ENCODE data around the gene ICAM5. TPM values are rescaled to one million over a fixed set of nuclear protein-coding genes. Genes with fewer than 3 reads are reported as not detected.

Gene ICAM5
- total RNA-seq, 1 experiment from 2014 or later: 0.20 TPM

GRCh38 chr19:10289167-10289835 lies 451 bp upstream of the ICAM5 start:
- DNase-seq (ENCODE audit: low read depth): no peak
- in situ Hi-C loops (cut with HindIII; ENCODE audit: low pct_unique_long_range_greater_than_20kb, low sequenced_read_pairs): no loop called here

- in situ Hi-C loops (cut with HindIII; ENCODE audit: low pct_unique_long_range_greater_than_20kb, low sequenced_read_pairs): no loop called here
- no peak for DNase-seq (ENCODE audit: low read depth)
Observed at GRCh38 chr19:10290357-10290875, 664 bp downstream of the ICAM5 start.

- in situ Hi-C loops (cut with HindIII; ENCODE audit: low pct_unique_long_range_greater_than_20kb, low sequenced_read_pairs): no loop called here
- DNase-seq (ENCODE audit: low read depth): peak; percentile 39
Observed at GRCh38 chr19:10290876-10291553, 1.3 kb downstream of the ICAM5 start.

- peak; percentile 36 for DNase-seq (ENCODE audit: low read depth)
- in situ Hi-C loops (cut with HindIII; ENCODE audit: low pct_unique_long_range_greater_than_20kb, low sequenced_read_pairs): no loop called here
Observed at GRCh38 chr19:10291554-10292205, 1.9 kb downstream of the ICAM5 start.

- DNase-seq (ENCODE audit: low read depth): peak; percentile 65
- in situ Hi-C loops (cut with HindIII; ENCODE audit: low pct_unique_long_range_greater_than_20kb, low sequenced_read_pairs): no loop called here
Observed at GRCh38 chr19:10292206-10292788, 2.5 kb downstream of the ICAM5 start.

- no peak for DNase-seq (ENCODE audit: low read depth)
- in situ Hi-C loops (cut with HindIII; ENCODE audit: low pct_unique_long_range_greater_than_20kb, low sequenced_read_pairs): no loop called here
Observed at GRCh38 chr19:10292789-10293636, 3.3 kb downstream of the ICAM5 start.

GRCh38 chr19:10293637-10294367 lies 4.0 kb downstream of the ICAM5 start:
- in situ Hi-C loops (cut with HindIII; ENCODE audit: low pct_unique_long_range_greater_than_20kb, low sequenced_read_pairs): no loop called here
- no peak for DNase-seq (ENCODE audit: low read depth)

- no peak for DNase-seq (ENCODE audit: low read depth)
- in situ Hi-C loops (cut with HindIII; ENCODE audit: low pct_unique_long_range_greater_than_20kb, low sequenced_read_pairs): no loop called here
Observed at GRCh38 chr19:10294368-10294697, 4.6 kb downstream of the ICAM5 start.

GRCh38 chr19:10295305-10295846 lies 5.6 kb downstream of the ICAM5 start:
- in situ Hi-C loops (cut with HindIII; ENCODE audit: low pct_unique_long_range_greater_than_20kb, low sequenced_read_pairs): no loop called here
- DNase-seq (ENCODE audit: low read depth): peak; percentile 39

- no peak for DNase-seq (ENCODE audit: low read depth)
- in situ Hi-C loops (cut with HindIII; ENCODE audit: low pct_unique_long_range_greater_than_20kb, low sequenced_read_pairs): no loop called here
Observed at GRCh38 chr19:10295847-10296591, 6.3 kb downstream of the ICAM5 start.

GRCh38 chr19:10299545-10300458 lies 10.1 kb downstream of the ICAM5 start:
- in situ Hi-C loops (cut with HindIII; ENCODE audit: low pct_unique_long_range_greater_than_20kb, low sequenced_read_pairs): no loop called here
- no peak for DNase-seq (ENCODE audit: low read depth)

- in situ Hi-C loops (cut with HindIII; ENCODE audit: low pct_unique_long_range_greater_than_20kb, low sequenced_read_pairs): no loop called here
- DNase-seq (ENCODE audit: low read depth): no peak
Observed at GRCh38 chr19:10305139-10305806, 15.5 kb downstream of the ICAM5 start.

GRCh38 chr19:10306327-10306726 lies 16.6 kb downstream of the ICAM5 start:
- no peak for DNase-seq (ENCODE audit: low read depth)
- in situ Hi-C loops (cut with HindIII; ENCODE audit: low pct_unique_long_range_greater_than_20kb, low sequenced_read_pairs): no loop called here

GRCh38 chr19:10309423-10309822 lies 19.7 kb downstream of the ICAM5 start, which contains the start of gene ZGLP1:
TSS of gene ZGLP1 (minus strand) at chr19:10309815.
- no peak for DNase-seq (ENCODE audit: low read depth)
- in situ Hi-C loops (cut with HindIII; ENCODE audit: low pct_unique_long_range_greater_than_20kb, low sequenced_read_pairs): no loop called here
